HG03575 (cell line): Measurements from ENCODE around the gene PIP5K1B.

Experiments used
- ATAC-seq: cut with Tn5 transposase; IDR thresholded peaks from one replicate; pipeline ENCODE4 v1.9.1; 2021; ENCODE audit not compliant: unreplicated experiment, insufficient number of reproducible peaks, low FRiP score; ENCODE audit errors: extremely low read depth

The PIP5K1B gene

GRCh38 chr9:69054989-69055388 is 349.9 kb downstream of the PIP5K1B start:
- no peak for ATAC-seq

DNA sequence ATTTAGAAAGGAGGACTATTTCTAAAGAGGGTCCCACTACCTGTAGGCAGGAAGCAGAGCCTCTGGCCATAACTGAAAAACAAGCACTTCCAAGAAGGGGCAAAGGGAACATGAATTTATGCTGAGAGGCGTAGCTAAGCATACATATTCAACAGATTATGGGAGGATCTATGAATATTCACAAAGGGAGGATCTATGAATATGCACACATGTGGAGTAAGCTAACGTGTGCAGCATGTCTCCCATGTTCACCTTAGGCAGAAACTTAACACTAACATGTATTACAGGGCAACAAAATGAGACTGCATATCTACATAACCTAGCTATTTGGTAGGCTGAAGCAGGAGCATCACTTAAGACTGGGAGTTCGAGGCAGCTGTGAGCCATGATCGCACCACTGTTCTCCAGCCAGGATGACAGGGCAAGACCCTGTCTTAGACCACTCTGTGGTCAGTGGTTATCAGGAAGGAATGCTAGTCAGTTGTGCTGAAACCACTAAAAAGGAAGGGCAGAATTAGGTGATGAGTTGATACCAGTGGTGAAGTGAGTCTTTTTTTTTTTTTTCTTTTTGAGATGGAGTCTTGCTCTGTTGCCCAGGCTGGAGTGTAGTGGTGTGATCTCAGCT is 351.3 kb downstream of the PIP5K1B start:
- ATAC-seq, result no peak

GRCh38 chr9:69058101-69058500 is 353.1 kb downstream of the PIP5K1B start:
- ATAC-seq, result no peak
